Activated CD4-positive, alpha-beta T cell treated with anti-CD3 and anti-CD28 coated beads for 1 hour (primary cell): ENCODE data around the gene WDR35.
"Not testable (repeated sequence)": the region's sequence is repeated elsewhere in the genome, so short reads cannot be mapped to it uniquely, and the experiment has no call there.

Experiments used
- DNase-seq: peaks from one replicate; pipeline ENCODE4 v3.0.0-alpha.2; 2020

Gene WDR35

GRCh38 chr2:19890104-19890503, 99.8 kb downstream of the WDR35 start:
- DNase-seq, result no peak

- DNase-seq, result no peak
Measured at GRCh38 chr2:19888831-19889230, 101.1 kb downstream of the WDR35 start.

DNA sequence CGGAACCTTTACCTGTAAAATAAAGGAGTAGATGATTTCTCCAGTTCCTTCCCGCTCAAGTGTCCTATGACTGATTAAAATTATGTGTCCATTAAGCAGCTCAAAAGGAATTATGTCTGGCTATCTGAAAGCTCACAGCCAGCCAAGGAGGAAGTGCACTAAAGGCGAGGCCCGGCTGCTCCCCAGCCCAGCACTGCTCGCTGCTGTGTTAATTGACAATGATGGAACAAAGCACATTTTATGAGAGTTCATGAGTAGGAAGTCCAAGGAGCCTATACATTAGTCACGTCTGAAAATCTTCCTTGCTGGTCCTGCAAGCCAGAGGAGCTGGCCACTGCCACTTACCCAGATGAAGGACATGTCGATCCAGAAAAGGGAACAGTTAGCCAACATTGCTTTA, 102.4 kb downstream of the WDR35 start:
- no peak for DNase-seq

DNA sequence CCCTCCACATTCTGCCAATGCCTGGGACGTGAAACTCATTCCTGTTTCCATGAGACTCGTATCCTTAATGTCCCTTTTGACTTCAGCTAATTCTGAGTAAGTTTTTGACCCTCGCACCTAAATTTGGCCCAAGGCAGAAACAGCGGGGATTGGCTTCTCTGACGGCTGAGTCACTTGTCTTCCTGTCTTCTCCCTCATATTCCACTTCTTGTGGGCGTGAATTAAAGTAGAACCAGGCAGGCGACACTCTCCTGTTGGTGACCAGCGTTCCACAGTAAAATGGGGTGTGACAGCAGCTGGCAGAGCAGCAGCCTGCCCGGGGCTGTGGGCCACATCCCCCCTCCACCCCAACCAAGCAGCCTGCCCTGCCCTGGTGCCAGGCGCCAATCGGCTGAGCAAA, 103.6 kb downstream of the WDR35 start:
- no peak for DNase-seq

DNA sequence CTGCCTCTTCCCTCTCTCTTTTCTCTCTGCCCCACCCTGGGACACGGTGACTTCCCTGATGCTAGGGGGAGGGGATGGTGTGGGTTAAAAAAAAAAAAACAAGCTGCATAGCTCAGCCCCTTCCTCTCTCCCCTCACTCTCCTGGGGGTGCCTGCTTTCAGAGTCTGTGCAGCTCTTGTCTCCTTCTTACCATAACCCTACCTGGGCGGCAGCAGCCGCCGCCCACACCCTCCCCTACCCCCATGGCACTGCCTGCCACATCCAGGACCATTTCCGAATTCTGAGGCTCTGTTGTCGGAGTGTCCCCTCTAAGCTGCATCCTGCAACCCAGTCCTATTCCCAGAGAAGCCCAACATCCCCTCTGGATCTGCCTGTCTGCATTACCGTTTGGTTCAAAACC, 104.1 kb downstream of the WDR35 start:
- DNase-seq, result no peak

- DNase-seq, result no peak
Measured at GRCh38 chr2:19883971-19884720, 105.8 kb downstream of the WDR35 start.

DNA sequence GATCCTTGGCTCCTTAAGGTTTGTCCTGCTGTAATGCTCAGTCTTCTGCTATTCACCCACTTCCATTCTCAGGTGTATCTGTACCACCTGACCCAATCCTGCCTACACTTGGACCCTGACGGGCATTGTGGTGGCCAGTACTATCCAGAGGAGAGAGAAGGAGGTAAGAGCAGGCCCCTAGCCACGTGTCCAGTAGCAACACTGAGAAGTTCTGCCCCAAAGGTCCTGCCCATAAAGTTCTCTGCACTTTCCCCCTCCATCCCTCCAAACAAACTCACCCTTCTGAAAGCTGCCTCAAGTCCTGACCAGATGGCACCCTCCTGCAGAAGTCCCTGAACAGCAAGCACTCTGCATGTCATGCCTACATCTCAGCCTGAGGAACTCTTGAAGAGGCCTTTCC, 106.4 kb downstream of the WDR35 start:
- no peak for DNase-seq

DNA sequence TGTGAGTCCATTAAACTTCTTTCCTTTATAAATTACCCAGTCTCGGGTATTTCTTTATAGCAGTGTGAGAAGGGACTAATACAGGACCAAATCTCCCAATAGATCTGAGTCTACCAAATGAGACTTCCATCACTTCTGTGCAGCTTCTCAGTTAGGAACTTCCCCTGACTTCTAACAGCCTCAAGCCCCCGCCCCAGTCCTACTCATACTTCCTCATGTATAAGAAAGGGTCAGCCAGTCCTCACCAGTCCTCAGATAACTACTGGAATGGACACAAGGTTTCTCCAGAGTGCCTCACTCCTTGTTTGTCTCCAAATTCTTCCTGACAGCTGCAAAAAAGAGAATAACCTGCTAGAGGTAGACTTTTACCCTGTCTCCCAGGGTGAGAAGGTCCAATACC, 107.6 kb downstream of the WDR35 start:
- DNase-seq, result no peak

- DNase-seq, result no peak
Measured at GRCh38 chr2:19881908-19882265, 108.0 kb downstream of the WDR35 start.

GRCh38 chr2:19881221-19881907, 108.5 kb downstream of the WDR35 start:
- no peak for DNase-seq

- not testable (repeated sequence) for DNase-seq
Measured at GRCh38 chr2:19880191-19880590, 109.7 kb downstream of the WDR35 start.

GRCh38 chr2:19879120-19879519, 110.8 kb downstream of the WDR35 start:
- DNase-seq, result no peak

DNA sequence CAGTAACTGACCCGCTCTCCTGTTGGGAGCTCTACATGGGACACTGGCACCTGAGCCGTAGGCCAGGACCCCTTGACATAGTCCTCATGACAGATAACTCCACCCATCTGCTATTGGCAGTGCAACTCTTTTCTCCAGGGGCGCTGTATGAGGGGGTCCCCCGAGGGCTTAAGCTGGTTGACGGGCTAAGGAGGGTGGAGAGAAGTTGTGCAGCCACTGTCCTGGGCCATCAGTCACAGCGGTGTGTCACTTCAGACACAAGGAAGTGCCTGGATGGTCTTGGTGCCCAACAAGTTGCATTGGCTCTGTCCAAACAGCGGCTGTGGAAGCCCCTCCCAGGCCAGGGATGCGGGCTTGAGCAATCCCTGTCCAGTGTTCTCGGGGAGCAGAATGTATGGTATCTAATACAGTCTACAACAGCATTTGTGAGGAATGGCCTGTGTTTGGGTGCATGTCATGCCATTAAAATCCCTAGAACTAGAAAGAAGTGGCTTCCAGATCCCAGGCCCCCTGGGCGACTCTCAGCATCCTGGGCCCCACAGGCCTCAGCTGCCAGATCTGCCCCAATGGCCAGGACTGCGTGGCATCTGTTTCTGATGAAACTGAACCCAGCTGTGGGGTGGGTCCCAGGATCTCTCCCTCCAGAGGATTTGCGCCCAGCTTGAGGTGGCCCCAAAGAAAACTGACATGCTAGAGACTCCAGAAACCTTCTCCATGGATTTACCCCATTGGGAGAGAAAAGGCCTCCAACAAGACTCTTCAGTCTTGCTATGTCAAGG, 111.4 kb downstream of the WDR35 start:
- DNase-seq, result no peak

DNA sequence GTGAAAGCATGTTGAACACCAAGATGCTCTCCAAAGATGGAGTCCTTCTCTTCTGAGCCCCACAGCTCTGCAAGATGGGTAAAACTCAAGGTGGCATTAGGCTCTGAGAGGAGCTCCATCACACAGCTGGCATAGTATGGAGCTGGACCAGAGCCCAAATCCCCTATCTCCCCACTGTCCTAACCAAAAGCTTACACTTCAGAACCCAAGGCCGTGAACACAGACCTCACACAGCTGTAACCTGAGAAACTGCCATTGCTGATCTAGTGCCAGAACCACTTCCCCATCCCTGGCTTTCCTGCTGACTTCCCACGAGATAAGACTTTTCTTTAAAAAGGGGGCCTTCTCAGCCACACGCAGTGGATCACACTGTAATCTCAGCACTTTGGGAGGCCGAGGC, 113.2 kb downstream of the WDR35 start:
- DNase-seq, result no peak

- no peak for DNase-seq
Measured at GRCh38 chr2:19875280-19875679, 114.6 kb downstream of the WDR35 start.

DNA sequence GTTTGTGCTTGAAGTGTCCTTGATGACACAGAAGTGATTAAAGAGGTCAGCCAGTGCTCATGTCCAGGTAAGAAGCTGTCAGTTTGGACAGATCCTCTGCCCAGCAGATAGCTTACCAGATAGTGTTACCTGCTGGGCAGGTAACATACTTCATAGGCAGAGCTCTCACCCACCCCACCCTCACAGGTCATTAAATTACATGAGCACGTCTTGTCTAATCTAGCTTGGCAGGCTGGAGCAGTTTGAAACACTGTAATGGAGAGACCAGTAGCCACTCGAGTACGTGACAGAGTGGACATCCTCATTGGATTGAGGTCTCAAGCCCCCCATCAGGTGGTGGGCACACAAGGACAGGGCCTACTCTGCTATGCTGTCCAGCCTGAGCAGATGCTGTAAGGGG, 115.2 kb downstream of the WDR35 start:
- no peak for DNase-seq

DNA sequence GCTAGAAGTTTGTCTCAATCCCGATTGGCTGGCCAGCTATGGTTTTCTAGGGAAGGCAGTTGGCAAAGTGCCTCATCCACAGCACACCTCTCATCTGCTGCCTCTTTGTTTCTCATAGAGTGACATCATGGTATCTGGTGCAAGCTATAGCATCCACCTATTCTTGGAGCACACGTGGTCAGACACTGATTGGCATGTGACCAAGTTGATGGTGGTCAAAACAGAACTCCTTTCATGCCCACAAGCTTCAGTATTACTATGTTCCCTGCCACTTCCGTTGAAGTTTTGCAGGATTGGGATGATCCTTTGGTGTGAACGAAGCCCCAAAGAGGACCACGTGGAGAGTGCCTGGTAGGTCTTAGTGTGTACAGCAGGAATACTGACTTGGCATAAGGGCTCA, 116.9 kb downstream of the WDR35 start:
- no peak for DNase-seq

GRCh38 chr2:19872302-19872701, 117.6 kb downstream of the WDR35 start:
- DNase-seq, result no peak

GRCh38 chr2:19871836-19872235, 118.1 kb downstream of the WDR35 start:
- no peak for DNase-seq

- DNase-seq, result no peak
Measured at GRCh38 chr2:19870792-19871191, 119.1 kb downstream of the WDR35 start.

DNA sequence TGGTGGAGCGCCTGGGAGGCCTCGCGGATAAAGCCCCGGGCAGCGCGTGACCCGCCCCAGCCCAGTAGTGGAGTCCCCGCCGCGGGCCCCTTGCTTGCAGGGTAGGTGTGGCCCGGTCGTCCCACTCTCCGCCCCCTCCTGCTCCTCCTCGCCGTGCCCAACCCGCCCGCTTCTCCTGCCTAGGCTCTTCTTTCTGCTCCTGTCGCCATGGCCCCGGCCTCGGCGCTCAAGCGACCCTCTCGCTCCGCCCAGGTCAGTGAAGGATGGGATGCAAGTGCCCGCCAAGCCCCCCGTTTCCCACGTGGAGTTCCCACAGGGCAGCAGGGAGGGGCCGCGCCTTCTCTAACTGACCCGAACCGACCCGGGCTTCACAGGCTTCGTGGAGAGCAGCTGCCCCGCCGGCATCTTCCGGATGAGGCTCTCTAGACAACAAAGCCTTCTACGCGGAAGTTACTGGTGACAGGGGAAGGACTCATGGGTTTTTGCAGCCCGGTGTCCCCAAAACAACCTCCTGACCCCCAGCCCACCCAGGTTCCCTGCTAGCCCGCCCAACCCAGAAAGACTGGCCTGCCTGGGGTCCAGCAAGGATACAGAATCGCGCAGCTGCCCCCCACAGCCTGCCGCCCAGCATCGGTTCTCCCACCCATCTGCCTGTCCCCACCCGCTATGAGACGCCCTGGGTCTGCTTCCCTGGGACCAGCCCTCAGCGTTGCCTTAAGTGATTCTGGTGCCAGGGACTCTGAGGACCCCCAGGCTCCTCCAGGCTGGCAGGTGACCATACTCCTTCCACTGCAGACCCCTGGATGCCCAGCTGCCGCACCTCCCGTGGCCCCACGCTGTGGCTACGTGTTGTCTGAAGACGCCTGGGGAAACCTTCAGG, 121.0 kb downstream of the WDR35 start:
- DNase-seq, result peak; percentile 58

- DNase-seq, result no peak
Measured at GRCh38 chr2:19868224-19868623, 121.7 kb downstream of the WDR35 start.

DNA sequence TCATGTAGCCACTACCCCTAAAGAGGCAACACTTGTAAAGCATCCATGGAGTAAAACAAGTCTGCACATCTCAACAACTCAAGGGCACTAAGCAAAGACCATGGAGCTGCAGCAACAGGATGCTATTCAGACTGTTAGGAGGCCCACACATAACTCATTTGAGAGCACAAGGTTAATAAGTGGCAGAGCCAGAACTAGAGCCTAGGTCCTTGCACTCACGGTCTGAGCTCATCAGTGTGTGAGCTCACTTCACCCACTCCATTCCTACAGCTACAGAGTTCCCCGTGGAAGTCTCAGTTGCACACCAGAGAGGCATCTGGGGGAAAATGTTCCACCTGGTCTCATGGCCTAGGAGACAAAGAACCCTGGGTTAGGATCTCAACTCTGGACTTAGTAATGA, 123.1 kb downstream of the WDR35 start:
- no peak for DNase-seq
